Upper lobe of right lung (tissue), 1 donor: Measurements from ENCODE around the gene MXI1. TPM values are rescaled to one million over a fixed set of nuclear protein-coding genes. Genes with fewer than 3 reads are reported as not detected.
"Not testable (repeated sequence)": the region's sequence is repeated elsewhere in the genome, so short reads cannot be mapped to it uniquely, and the experiment has no call there.

Experiments used
- ATAC-seq: fragments of 200-7000 bp; cut with Tn5 transposase; one replicate; pipeline ENCODE4 v1.9.1; 2020; ENCODE audit warnings: mild to moderate bottlenecking, moderate library complexity
- DNase-seq: peaks from one replicate; pipeline ENCODE4 v3.0.0-alpha.2; 2020
- H3K27ac ChIP-seq: fragments of 200-600 bp; one replicate; pipeline ENCODE4 v1.8.0; 2022
- H3K27me3 ChIP-seq: fragments of 200-600 bp; one replicate; pipeline ENCODE4 v1.8.0; 2022; ENCODE audit warnings: mild to moderate bottlenecking
- H3K36me3 ChIP-seq: fragments of 200-600 bp; one replicate; pipeline ENCODE4 v1.8.0; 2022
- H3K4me1 ChIP-seq: fragments of 200-600 bp; one replicate; pipeline ENCODE4 v1.8.0; 2022
- H3K4me3 ChIP-seq: fragments of 200-600 bp; one replicate; pipeline ENCODE4 v1.8.0; 2022; ENCODE audit warnings: mild to moderate bottlenecking
- H3K9me3 ChIP-seq: fragments of 200-600 bp; one replicate; pipeline ENCODE4 v1.8.0; 2022
- intact Hi-C: fragments of 100-400 bp; cut with DNase I; formaldehyde crosslinking; loops from one replicate; pipeline ENCODE4 v1.11.0; 2022
- total RNA-seq: library from RNA; stranded (reverse); fragmentation: NEBNext Ultra II Directional; extraction: Animal tissue kit (Norgen Biotek cat#: 25700); gene quantifications from one replicate; pipeline ENCODE4 v1.2.1, GENCODE V29; 2021
- TF ChIP-seq, protein P1 (sequence below): fragments of 200-600 bp; IDR thresholded peaks from one replicate; pipeline ENCODE4 v1.8.0; 2022; ENCODE audit warnings: antibody characterized with exemption
- donor health status: DM: no; HTN: yes; CAD: no; lungs with severe emphysema.

Gene MXI1
- total RNA-seq, 1 donor from 2014 or later: 34.7 TPM

DNA sequence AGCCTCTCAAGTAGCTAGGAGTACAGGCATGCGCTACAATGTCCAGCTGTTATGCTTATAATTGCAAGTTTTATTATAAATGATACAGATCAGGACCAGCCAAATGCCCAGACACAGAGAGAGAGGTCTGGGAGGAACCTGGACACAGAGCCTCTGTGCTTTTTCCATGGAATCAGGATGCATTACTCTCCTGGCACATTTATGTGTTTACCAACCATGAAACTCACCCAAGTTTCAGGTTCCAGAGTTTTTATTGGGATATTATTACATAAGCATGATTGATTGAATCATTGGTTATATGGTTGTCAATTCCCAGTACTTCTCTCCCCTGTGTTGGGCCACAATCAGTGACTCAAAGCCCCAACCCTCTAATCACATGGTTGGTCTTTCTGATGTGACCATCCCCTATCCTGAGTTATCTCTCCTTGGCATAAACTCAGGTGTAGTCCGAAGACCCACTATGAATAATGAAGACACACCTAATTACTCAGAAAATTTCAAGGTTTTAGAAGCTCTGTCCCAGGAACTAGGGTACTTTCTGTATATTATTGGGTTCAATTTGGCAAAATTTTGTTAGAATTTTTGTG is 30.6 kb downstream of the MXI1 start:
- Histone ChIP-seq H3K27me3 (no peaks in the 10 kb centered on the region), H3K4me1 (peaks cover 3% of the 10 kb centered on the region), H3K36me3 (no peaks in the 10 kb centered on the region), H3K27ac (no peak overlapping the region), H3K9me3 (no peaks in the 10 kb centered on the region), H3K4me3 (no peak overlapping the region)
- intact Hi-C loops: no loop called here
- TF ChIP-seq, protein P1, sequence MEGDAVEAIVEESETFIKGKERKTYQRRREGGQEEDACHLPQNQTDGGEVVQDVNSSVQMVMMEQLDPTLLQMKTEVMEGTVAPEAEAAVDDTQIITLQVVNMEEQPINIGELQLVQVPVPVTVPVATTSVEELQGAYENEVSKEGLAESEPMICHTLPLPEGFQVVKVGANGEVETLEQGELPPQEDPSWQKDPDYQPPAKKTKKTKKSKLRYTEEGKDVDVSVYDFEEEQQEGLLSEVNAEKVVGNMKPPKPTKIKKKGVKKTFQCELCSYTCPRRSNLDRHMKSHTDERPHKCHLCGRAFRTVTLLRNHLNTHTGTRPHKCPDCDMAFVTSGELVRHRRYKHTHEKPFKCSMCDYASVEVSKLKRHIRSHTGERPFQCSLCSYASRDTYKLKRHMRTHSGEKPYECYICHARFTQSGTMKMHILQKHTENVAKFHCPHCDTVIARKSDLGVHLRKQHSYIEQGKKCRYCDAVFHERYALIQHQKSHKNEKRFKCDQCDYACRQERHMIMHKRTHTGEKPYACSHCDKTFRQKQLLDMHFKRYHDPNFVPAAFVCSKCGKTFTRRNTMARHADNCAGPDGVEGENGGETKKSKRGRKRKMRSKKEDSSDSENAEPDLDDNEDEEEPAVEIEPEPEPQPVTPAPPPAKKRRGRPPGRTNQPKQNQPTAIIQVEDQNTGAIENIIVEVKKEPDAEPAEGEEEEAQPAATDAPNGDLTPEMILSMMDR: no peak
- no peak for ATAC-seq
- DNase-seq: no peak

DNA sequence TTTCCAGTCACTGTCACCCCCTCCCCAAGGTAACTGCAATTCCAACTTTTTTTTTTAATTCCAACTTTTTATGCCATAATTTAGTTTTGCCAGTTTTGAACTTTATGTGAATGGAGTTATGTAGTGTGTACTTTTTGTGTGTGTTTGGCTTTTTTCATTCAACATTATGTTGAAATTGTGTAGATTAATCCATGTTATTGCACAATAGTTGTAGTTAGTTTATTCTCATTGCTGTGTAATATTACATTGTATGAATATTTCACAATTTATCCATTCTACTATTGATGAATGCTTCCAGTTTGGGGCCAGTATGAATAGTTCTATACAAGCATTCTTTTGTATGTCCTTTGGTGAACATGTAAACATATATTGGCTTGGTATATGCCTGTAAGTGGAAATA is 32.5 kb downstream of the MXI1 start:
- H3K4me1 ChIP-seq: peaks cover 3% of the 10 kb centered on the region
- no peak for ATAC-seq
- H3K27ac ChIP-seq: no peak overlapping the region
- intact Hi-C loops: no loop called here
- no peak for DNase-seq
- no peaks in the 10 kb centered on the region for H3K27me3 ChIP-seq
- peaks cover under 1% of the 10 kb centered on the region for H3K36me3 ChIP-seq
- TF ChIP-seq, protein P1: no peak
- no peaks in the 10 kb centered on the region for H3K9me3 ChIP-seq
- no peak overlapping the region for H3K4me3 ChIP-seq

DNA sequence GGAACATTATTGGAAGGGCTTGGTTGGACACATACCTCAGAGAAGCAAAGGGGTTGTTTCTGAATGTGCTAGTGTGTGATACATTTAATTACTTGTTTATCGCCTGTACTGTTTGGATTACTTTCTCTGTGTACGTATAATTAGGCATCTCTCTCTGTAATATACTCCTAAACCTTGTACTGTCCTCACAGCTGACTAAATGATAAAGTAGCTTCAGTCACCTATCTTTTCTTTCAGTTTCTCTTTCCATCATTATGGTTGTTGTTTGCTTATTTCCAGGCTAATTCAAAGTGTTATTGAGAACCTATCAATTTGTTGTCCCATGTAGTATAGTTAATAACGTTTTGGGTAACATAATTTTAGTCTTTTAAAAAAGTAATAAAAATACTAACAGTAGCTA is 34.0 kb downstream of the MXI1 start:
- Histone ChIP-seq H3K9me3 (no peaks in the 10 kb centered on the region), H3K36me3 (peaks cover 8% of the 10 kb centered on the region), H3K4me3 (no peak overlapping the region), H3K27ac (no peak overlapping the region), H3K27me3 (no peaks in the 10 kb centered on the region), H3K4me1 (peaks cover 3% of the 10 kb centered on the region)
- ATAC-seq (no peak), DNase-seq (no peak)
- intact Hi-C loops: no loop called here
- TF ChIP-seq, protein P1: no peak

DNA sequence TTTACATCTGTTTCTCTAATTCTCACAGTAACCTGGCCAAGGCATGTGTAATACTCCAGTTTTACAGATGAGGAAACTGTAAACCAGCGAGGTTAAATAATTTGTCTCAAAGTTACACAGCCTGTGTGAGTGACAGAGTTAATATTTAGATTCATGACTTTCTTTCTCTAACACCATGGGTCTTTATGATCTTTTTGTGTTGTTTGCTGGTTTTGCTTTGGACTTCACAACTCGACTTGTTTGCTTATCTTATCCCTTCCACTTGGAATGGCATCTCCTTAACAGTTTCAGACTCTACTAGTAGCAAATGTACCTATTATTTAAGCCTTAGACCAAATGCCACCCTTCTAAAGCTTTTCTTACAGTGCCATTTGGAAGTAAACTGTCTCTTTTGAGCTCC is 34.4 kb downstream of the MXI1 start:
- no peak for ATAC-seq
- peaks cover 3% of the 10 kb centered on the region for H3K4me1 ChIP-seq
- intact Hi-C loops: no loop called here
- H3K36me3 ChIP-seq: peaks cover 8% of the 10 kb centered on the region
- no peaks in the 10 kb centered on the region for H3K9me3 ChIP-seq
- no peaks in the 10 kb centered on the region for H3K27me3 ChIP-seq
- H3K4me3 ChIP-seq: no peak overlapping the region
- DNase-seq: no peak
- no peak overlapping the region for H3K27ac ChIP-seq
- TF ChIP-seq, protein P1: no peak

DNA sequence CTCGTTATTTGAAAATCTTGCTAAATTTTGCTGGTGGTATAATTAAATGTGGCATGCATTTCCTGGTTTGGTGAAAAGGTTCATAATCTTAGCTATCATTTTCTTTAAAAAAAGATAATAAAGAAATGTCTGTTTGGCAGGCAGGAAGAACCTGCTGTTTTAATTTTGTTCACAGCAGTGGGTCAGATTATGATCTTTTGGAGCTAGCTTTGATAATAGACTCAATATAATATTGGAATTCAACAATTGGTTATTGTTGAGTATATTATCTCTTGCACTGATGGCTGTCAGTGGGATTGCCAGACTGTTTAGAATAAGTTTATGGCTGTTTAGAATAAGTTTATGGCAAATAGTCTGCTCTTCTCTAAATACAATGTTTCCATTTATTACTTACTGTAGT is 35.1 kb downstream of the MXI1 start:
- DNase-seq: no peak
- no peak overlapping the region for H3K4me3 ChIP-seq
- H3K36me3 ChIP-seq: peaks cover 8% of the 10 kb centered on the region
- no peaks in the 10 kb centered on the region for H3K27me3 ChIP-seq
- TF ChIP-seq, protein P1: no peak
- intact Hi-C loops: no loop called here
- ATAC-seq: no peak
- H3K27ac ChIP-seq: no peak overlapping the region
- peaks cover 3% of the 10 kb centered on the region for H3K4me1 ChIP-seq
- H3K9me3 ChIP-seq: no peaks in the 10 kb centered on the region

DNA sequence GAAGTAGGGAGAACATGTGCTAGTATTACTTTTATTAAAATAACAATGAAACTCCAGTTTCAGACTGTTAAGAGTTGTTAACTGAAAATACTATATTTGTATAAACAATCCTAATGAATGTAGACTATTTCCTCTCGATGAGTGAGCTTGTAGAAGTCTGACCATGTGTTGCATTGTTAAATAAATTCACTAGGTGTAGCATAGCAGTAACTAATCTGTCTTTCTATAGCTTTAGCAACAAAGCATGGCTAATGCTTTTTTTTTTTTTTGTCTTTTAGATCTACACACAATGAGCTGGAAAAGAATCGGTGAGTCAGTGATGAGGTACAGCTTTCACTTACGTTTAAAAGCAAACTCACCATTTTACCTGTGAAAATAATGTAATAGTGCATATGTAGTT is 37.1 kb downstream of the MXI1 start:
- no peak overlapping the region for H3K4me3 ChIP-seq

DNA sequence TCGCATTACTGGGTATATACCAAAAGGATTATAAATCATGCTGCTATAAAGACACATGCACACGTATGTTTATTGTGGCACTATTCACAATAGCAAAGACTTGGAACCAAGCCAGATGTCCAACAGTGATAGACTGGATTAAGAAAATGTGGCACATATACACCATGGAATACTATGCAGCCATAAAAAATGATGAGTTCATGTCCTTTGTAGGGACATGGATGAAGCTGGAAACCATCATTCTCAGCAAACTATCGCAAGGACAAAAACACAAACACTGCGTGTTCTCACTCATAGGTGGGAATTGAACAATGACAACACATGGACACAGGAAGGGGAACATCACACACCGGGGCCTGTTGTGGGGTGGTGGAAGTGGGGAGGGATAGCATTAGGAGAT is 40.4 kb downstream of the MXI1 start:
- intact Hi-C loops: not testable (repeated sequence)

More for the DNA sequence above, 37.1 kb downstream of the MXI1 start:
- H3K9me3 ChIP-seq: no peaks in the 10 kb centered on the region
- H3K27me3 ChIP-seq: no peaks in the 10 kb centered on the region
- TF ChIP-seq, protein P1: no peak
- no peak for ATAC-seq
- H3K4me1 ChIP-seq: peaks cover 3% of the 10 kb centered on the region
- intact Hi-C loops: no loop called here
- no peak for DNase-seq
- no peak overlapping the region for H3K27ac ChIP-seq
- H3K36me3 ChIP-seq: peaks cover 8% of the 10 kb centered on the region

DNA sequence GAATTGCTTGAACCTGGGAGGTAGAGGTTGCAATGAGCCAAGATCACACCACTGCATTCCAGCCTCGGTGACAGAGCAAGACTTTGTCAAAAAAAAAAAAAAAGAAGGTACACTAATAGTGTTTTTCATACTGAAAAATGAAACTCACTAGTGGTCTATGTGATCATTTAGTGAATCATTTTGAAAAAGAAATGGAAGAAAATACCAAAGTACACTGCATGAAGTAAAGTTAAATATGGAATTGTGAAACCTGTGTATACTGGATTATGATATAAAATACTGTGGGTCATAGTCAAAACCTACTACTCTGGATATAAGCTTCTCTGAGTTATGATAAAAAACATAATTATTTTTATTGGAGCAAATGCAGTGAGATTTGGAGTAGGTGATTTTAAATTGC is 42.1 kb downstream of the MXI1 start:
- H3K4me3 ChIP-seq, ATAC-seq, intact Hi-C loops, H3K36me3 ChIP-seq, DNase-seq, H3K9me3 ChIP-seq, H3K4me1 ChIP-seq, H3K27ac ChIP-seq, H3K27me3 ChIP-seq: not testable (repeated sequence)

More for the DNA sequence above, 40.4 kb downstream of the MXI1 start:
- not testable (repeated sequence) for H3K27ac ChIP-seq, H3K27me3 ChIP-seq, H3K36me3 ChIP-seq, H3K4me3 ChIP-seq, H3K9me3 ChIP-seq, DNase-seq, H3K4me1 ChIP-seq, ATAC-seq
